A549 (cell line): ENCODE results near the gene NTRK2.

Experiments
- CHD2 ChIP-seq: fragments of 150-350 bp; IDR thresholded peaks from 2 replicates; pipeline ENCODE4 v1.6.1; 2014; ENCODE audit warnings: low read length; ENCODE audit not compliant: partially characterized antibody
- CTCF ChIP-seq: fragments of >200 bp; sonication (Bioruptor Twin); formaldehyde crosslinking; IDR thresholded peaks from 3 replicates; pipeline ENCODE4 v1.5.1; 2016
- EP300 ChIP-seq, 2 experiments: fragments of >200 bp; sonication (Bioruptor Twin); formaldehyde crosslinking; IDR thresholded peaks; 2 replicates in 1 of 2; 3 replicates in 1 of 2; pipeline ENCODE4 v1.6.1; 2016 to 2017
- HEYL ChIP-seq: fragments of 250-450 bp; sonication (Bioruptor Pico); IDR thresholded peaks from 2 replicates; pipeline ENCODE4 v1.8.0; 2021; ENCODE audit warnings: mild to moderate bottlenecking, moderate library complexity
- HMGXB4 ChIP-seq: fragments of 250-450 bp; sonication (Bioruptor Pico); IDR thresholded peaks from 2 replicates; pipeline ENCODE4 v1.5.0; 2021; ENCODE audit warnings: mild to moderate bottlenecking, moderate library complexity, borderline replicate concordance
- JUNB ChIP-seq: fragments of >200 bp; sonication (Bioruptor Twin); formaldehyde crosslinking; IDR thresholded peaks from 2 replicates; pipeline ENCODE4 v1.6.1; 2016
- KDM5A ChIP-seq: fragments of 200-600 bp; sonication (generic); IDR thresholded peaks from 2 replicates; pipeline ENCODE4 v1.6.1; 2016; ENCODE audit warnings: antibody characterized with exemption, mild to moderate bottlenecking
- MAZ ChIP-seq: fragments of 150-350 bp; IDR thresholded peaks from 2 replicates; pipeline ENCODE4 v1.6.1; 2014; ENCODE audit warnings: antibody characterized with exemption, low read depth, low read length, borderline replicate concordance
- NPAS2 ChIP-seq: fragments of 250-450 bp; sonication (Bioruptor Pico); IDR thresholded peaks from 2 replicates; pipeline ENCODE4 v1.8.0; 2022; ENCODE audit warnings: mild to moderate bottlenecking, moderate library complexity, borderline replicate concordance
- POLR2A ChIP-seq: IDR thresholded peaks from 2 replicates; pipeline ENCODE4 v1.6.1; 2012; ENCODE audit warnings: mild to moderate bottlenecking, low read length
- RAD21 ChIP-seq, 2 experiments: fragments of >200 bp in 1 of 2; sonication (Bioruptor Twin) in 1 of 2; formaldehyde crosslinking in 1 of 2; IDR thresholded peaks in 1 of 2; conservative IDR thresholded peaks in 1 of 2; 2 replicates in 1 of 2; 3 replicates in 1 of 2; pipeline ENCODE4 v1.6.1; 2012 to 2018; ENCODE audit warnings: inconsistent platforms in 1 of 2
- RCOR1 ChIP-seq: fragments of 150-350 bp; IDR thresholded peaks from 2 replicates; pipeline ENCODE4 v1.6.1; 2014; ENCODE audit warnings: antibody characterized with exemption, low read length, low read depth
- USF2 ChIP-seq: fragments of 450-650 bp; IDR thresholded peaks from 2 replicates; pipeline ENCODE4 v1.6.1; 2014; ENCODE audit warnings: antibody characterized with exemption

GRCh38 chr9:84703793-84704192, 34.3 kb downstream of the NTRK2 start:
- TF ChIP-seq RAD21 (conservative IDR thresholded peaks at IDR 0.05 in 1 of 2, IDR thresholded peaks at IDR 0.05 in 1 of 2) (no peak), KDM5A (no peak), EP300 (IDR thresholded peaks at IDR 0.05) (no peak), CTCF (no peak), HEYL (CRISPR knock-in tag) (no peak), HMGXB4 (CRISPR knock-in tag) (no peak), USF2 (no peak), JUNB (no peak), MAZ (no peak), NPAS2 (no peak), POLR2A (no peak), RCOR1 (no peak), CHD2 (no peak)
